CD4-positive, CD25-positive, alpha-beta regulatory T cell (primary cell): Measurements from ENCODE around the gene PAGR1. TPM values are rescaled to one million over a fixed set of nuclear protein-coding genes. Genes with fewer than 3 reads are reported as not detected.
A peak's percentile ranks its signal among the peaks of the same experiment; 100 is the strongest.

Experiments
- ATAC-seq, 2 donors: fragments of 150-1000 bp; cut with Tn5 transposase; one replicate each; pipeline ENCODE4 v1.10.0; 2021; ENCODE audit warnings: low read depth in 2 of 2, moderate number of reproducible peaks in 2 of 2, moderate library complexity in 1 of 2
- DNase-seq, 3 donors: peaks; one replicate each; pipeline versions ENCODE4 v3.0.0 to v3.0.0-alpha.2; 2012 to 2022; ENCODE audit warnings: mixed read lengths in 1 of 3
- H3K27ac ChIP-seq: one replicate; pipeline ENCODE4 v1.7.0; 2013; ENCODE audit warnings: mild to moderate bottlenecking, low read length; ENCODE audit not compliant: insufficient read depth, poor library complexity, severe bottlenecking
- H3K27me3 ChIP-seq: one replicate; pipeline ENCODE4 v1.7.0; 2013; ENCODE audit warnings: low read length; ENCODE audit not compliant: control insufficient read depth, insufficient read depth
- H3K36me3 ChIP-seq: one replicate; pipeline ENCODE4 v1.7.0; 2013; ENCODE audit warnings: mild to moderate bottlenecking, low read length, moderate library complexity; ENCODE audit not compliant: control insufficient read depth, insufficient read depth
- H3K4me1 ChIP-seq: 2 replicates; pipeline ENCODE4 v1.7.0; 2013; ENCODE audit warnings: mild to moderate bottlenecking, low read length; ENCODE audit not compliant: insufficient read depth, control insufficient read depth, poor library complexity, severe bottlenecking
- H3K4me3 ChIP-seq: one replicate; pipeline ENCODE4 v1.7.0; 2013; ENCODE audit warnings: low read depth, mild to moderate bottlenecking, low read length, moderate library complexity
- H3K9me3 ChIP-seq, 2 experiments: 1 replicate in 1 of 2; 2 replicates in 1 of 2; pipeline ENCODE4 v1.7.0; 2013; ENCODE audit warnings: low read length in 2 of 2, mild to moderate bottlenecking in 1 of 2, moderate library complexity in 1 of 2; ENCODE audit not compliant: control insufficient read depth in 2 of 2
- H3K27ac Mint-ChIP-seq, 3 donors: one replicate each; pipeline ENCODE4 v1.8.0; 2020 to 2022; ENCODE audit warnings: mild to moderate bottlenecking in 3 of 3, mixed read lengths in 3 of 3, moderate library complexity in 2 of 3
- H3K27me3 Mint-ChIP-seq: one replicate; pipeline ENCODE4 v1.8.0; 2022; ENCODE audit warnings: mild to moderate bottlenecking, mixed read lengths
- H3K36me3 Mint-ChIP-seq: one replicate; pipeline ENCODE4 v1.8.0; 2020; ENCODE audit warnings: mixed read lengths
- H3K4me1 Mint-ChIP-seq, 4 donors: one replicate each; pipeline ENCODE4 v1.8.0; 2020 to 2022; ENCODE audit warnings: mixed read lengths in 4 of 4, mild to moderate bottlenecking in 1 of 4
- H3K4me3 Mint-ChIP-seq, 4 donors: one replicate each; pipeline ENCODE4 v1.8.0; 2020 to 2022; ENCODE audit warnings: mild to moderate bottlenecking in 4 of 4, mixed read lengths in 4 of 4, moderate library complexity in 3 of 4
- H3K9me3 Mint-ChIP-seq, 7 donors: one replicate each; pipeline ENCODE4 v1.8.0; 2020 to 2022; ENCODE audit warnings: mixed read lengths in 7 of 7, mild to moderate bottlenecking in 3 of 7, moderate library complexity in 2 of 7
- polyA plus RNA-seq, 4 donors: library from polyadenylated mRNA; unstranded; fragments of 300-500 nt; fragmentation: Illumina TruSeq; gene quantifications; one replicate each; pipeline ENCODE4 v1.2.3, GENCODE V29; 2021
- total RNA-seq: library from RNA; stranded (reverse); gene quantifications from one replicate; pipeline ENCODE4 v1.2.3, GENCODE V29; 2022

Gene PAGR1
- total and polyA plus RNA-seq, 5 donors from 2014 or later, result 15.6 to 48.8 (median 44.9) TPM

DNA sequence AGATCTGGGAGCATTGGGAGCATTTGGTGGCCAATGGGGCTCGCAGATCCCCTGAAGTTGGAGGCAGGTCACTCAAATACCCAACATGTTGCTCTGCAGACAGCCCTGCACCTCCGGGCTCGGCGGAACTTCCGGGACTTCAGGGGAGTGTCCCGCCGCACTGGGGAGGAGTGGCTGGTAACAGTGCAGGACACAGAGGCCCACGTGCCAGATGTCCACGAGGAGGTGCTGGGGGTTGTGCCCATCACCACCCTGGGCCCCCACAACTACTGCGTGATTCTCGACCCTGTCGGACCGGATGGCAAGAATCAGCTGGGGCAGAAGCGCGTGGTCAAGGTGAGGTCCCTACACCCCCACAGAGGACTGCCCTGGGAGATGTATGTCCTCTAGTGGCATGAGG, 20.7 kb downstream of the PAGR1 start:
- H3K27ac ChIP-seq, result no peak overlapping the region
- peaks cover 0 to 5% (median 4%) of the 10 kb centered on the region in 4 donors for H3K4me1 Mint-ChIP-seq
- no peaks in the 10 kb centered on the region for H3K9me3 Mint-ChIP-seq
- DNase-seq (no peak), ATAC-seq (no peak)
- peaks cover 43% of the 10 kb centered on the region for H3K36me3 Mint-ChIP-seq
- no peak overlapping the region for H3K27ac Mint-ChIP-seq
- no peaks in the 10 kb centered on the region for H3K27me3 ChIP-seq
- no peaks in the 10 kb centered on the region for H3K27me3 Mint-ChIP-seq
- H3K4me1 ChIP-seq, result no peaks in the 10 kb centered on the region
- peak overlapping the region in 1 of 4 donors; percentile 10 for H3K4me3 Mint-ChIP-seq
- peaks cover 83% of the 10 kb centered on the region for H3K36me3 ChIP-seq
- no peaks in the 10 kb centered on the region for H3K9me3 ChIP-seq
- no peak overlapping the region for H3K4me3 ChIP-seq

DNA sequence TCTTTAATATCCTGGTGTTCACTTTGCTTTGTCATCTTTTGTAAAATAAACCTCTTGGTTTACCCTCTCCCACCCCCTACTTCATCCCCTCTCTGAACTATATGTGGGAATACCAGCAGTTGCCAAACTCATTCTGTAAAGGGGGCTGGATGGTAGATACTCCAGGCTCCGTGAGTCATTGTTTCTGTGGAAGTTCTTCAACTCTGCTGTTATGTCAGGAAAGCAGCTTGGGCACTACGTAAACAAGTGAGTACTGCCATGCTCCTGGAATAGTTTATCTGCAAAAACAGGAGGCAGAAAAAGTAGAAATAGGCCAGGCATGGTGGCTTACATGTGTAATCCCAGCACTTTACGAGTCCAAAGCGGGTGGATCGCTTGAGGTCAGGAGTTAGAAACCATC, 21.9 kb downstream of the PAGR1 start:
- Mint-ChIP-seq H3K36me3 (peaks cover 38% of the 10 kb centered on the region), H3K9me3 (no peaks in the 10 kb centered on the region), H3K27ac (no peak overlapping the region), H3K27me3 (no peaks in the 10 kb centered on the region), H3K4me1 (no peaks in the 10 kb centered on the region), H3K4me3 (no peak overlapping the region)
- no peak overlapping the region for H3K27ac ChIP-seq
- no peaks in the 10 kb centered on the region for H3K4me1 ChIP-seq
- no peak overlapping the region for H3K4me3 ChIP-seq
- DNase-seq, result no peak
- no peak for ATAC-seq
- no peaks in the 10 kb centered on the region for H3K27me3 ChIP-seq
- H3K9me3 ChIP-seq, result no peaks in the 10 kb centered on the region
- H3K36me3 ChIP-seq, result peaks cover 88% of the 10 kb centered on the region

DNA sequence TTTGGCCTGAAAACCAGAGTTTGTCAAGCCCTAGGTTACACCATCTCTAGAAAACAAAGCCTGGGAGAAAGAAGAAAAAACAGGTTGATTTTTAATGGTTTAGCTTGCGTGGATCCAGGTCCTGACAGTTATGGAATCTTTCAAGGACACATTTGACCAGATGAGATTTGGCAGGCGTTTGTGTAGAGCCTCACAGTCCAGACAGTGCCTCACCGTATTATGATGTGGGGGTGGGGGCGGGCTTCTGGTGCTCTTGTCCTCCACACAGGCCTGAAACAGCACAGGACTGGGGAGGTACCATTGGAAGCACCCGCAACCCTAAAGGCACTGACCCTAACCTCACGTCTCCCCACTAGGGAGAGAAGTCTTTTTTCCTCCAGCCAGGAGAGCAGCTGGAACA, 23.9 kb downstream of the PAGR1 start:
- DNase-seq, result no peak
- Histone ChIP-seq H3K27me3 (no peaks in the 10 kb centered on the region), H3K36me3 (peaks cover 82% of the 10 kb centered on the region), H3K4me3 (no peak overlapping the region), H3K27ac (no peak overlapping the region), H3K4me1 (no peaks in the 10 kb centered on the region), H3K9me3 (no peaks in the 10 kb centered on the region)
- no peaks in the 10 kb centered on the region for H3K4me1 Mint-ChIP-seq
- no peak overlapping the region for H3K4me3 Mint-ChIP-seq
- peaks cover 35% of the 10 kb centered on the region for H3K36me3 Mint-ChIP-seq
- ATAC-seq, result no peak
- no peak overlapping the region for H3K27ac Mint-ChIP-seq
- H3K27me3 Mint-ChIP-seq, result no peaks in the 10 kb centered on the region
- H3K9me3 Mint-ChIP-seq, result no peaks in the 10 kb centered on the region

DNA sequence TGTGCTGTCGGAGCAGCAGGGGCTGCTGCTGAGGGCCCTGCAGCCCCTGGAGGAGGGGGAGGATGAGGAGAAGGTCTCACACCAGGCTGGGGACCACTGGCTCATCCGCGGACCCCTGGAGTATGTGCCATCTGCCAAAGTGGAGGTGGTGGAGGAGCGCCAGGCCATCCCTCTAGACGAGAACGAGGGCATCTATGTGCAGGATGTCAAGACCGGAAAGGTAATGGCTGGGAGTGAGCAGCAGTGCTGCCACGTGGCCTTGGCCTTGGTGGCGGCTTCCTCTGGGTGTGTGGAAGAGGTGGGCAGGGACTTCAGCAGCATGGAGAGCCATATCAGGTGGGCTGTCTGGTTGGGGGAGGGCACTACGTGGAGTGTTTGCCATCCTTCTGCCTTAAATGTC, 24.3 kb downstream of the PAGR1 start:
- ATAC-seq, result no peak
- H3K27me3 ChIP-seq, result no peaks in the 10 kb centered on the region
- no peak for DNase-seq
- H3K27ac ChIP-seq, result no peak overlapping the region
- Mint-ChIP-seq H3K4me1 (no peaks in the 10 kb centered on the region), H3K27me3 (no peaks in the 10 kb centered on the region), H3K36me3 (peaks cover 36% of the 10 kb centered on the region), H3K9me3 (no peaks in the 10 kb centered on the region), H3K4me3 (no peak overlapping the region), H3K27ac (no peak overlapping the region)
- no peaks in the 10 kb centered on the region for H3K9me3 ChIP-seq
- H3K4me3 ChIP-seq, result no peak overlapping the region
- H3K4me1 ChIP-seq, result no peaks in the 10 kb centered on the region
- H3K36me3 ChIP-seq, result peaks cover 82% of the 10 kb centered on the region

DNA sequence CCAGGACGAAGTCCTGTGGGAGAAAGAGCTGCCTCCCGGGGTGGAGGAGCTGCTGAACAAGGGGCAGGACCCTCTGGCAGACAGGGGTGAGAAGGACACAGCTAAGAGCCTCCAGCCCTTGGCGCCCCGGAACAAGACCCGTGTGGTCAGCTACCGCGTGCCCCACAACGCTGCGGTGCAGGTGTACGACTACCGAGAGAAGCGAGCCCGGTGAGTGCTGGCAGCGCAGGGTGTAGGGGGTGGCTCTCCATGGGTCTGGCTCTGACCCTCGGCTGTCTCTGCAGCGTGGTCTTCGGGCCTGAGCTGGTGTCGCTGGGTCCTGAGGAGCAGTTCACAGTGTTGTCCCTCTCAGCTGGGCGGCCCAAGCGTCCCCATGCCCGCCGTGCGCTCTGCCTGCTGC, 25.7 kb downstream of the PAGR1 start:
- DNase-seq (no peak), ATAC-seq (no peak)
- no peaks in the 10 kb centered on the region for H3K27me3 Mint-ChIP-seq
- no peaks in the 10 kb centered on the region for H3K27me3 ChIP-seq
- H3K36me3 Mint-ChIP-seq, result peaks cover 35% of the 10 kb centered on the region
- no peak overlapping the region for H3K27ac Mint-ChIP-seq
- no peak overlapping the region for H3K4me3 Mint-ChIP-seq
- H3K4me1 ChIP-seq, result no peaks in the 10 kb centered on the region
- H3K9me3 Mint-ChIP-seq, result no peaks in the 10 kb centered on the region
- H3K4me1 Mint-ChIP-seq, result no peaks in the 10 kb centered on the region
- H3K27ac ChIP-seq, result no peak overlapping the region
- H3K36me3 ChIP-seq, result peaks cover 84% of the 10 kb centered on the region
- no peaks in the 10 kb centered on the region for H3K9me3 ChIP-seq
- no peak overlapping the region for H3K4me3 ChIP-seq

DNA sequence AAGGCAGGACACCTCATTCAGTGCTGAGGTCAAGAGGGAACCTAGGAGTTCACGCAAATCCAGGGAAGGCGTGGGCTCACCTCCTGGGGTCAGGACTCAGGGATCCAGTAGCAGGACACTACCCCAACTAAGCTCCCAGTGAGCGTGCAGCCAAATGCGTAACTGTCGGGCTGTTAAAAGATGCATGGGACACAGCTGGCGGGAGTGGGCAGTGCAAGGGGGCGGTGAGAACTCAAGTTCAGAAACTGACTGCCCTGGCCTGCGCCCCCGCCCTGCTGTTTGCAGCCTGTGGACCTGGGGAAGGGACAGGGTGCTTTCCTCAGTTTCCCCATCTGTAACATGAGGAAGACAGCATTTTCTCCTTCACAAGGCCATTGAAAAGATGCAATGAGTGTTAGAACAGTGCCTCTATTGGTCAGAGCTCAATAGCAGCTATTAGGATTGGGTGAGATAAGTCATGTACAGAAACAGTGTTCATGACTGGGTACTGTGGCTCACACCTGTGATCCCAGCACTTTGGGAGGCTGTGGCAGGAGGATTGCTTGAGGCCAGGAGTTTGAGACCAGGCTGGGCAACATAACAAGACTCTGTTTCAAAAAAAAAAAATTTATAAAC, 26.9 kb downstream of the PAGR1 start:
- H3K4me3 ChIP-seq, result no peak overlapping the region
- Mint-ChIP-seq H3K4me3 (no peak overlapping the region), H3K27me3 (no peaks in the 10 kb centered on the region), H3K4me1 (no peaks in the 10 kb centered on the region), H3K36me3 (peaks cover 31% of the 10 kb centered on the region), H3K9me3 (no peaks in the 10 kb centered on the region), H3K27ac (peak overlapping the region in 1 of 3 donors; percentile 79)
- H3K9me3 ChIP-seq, result no peaks in the 10 kb centered on the region
- peaks cover 85% of the 10 kb centered on the region for H3K36me3 ChIP-seq
- no peaks in the 10 kb centered on the region for H3K27me3 ChIP-seq
- H3K4me1 ChIP-seq, result no peaks in the 10 kb centered on the region
- ATAC-seq, result no peak
- no peak overlapping the region for H3K27ac ChIP-seq
- no peak for DNase-seq

DNA sequence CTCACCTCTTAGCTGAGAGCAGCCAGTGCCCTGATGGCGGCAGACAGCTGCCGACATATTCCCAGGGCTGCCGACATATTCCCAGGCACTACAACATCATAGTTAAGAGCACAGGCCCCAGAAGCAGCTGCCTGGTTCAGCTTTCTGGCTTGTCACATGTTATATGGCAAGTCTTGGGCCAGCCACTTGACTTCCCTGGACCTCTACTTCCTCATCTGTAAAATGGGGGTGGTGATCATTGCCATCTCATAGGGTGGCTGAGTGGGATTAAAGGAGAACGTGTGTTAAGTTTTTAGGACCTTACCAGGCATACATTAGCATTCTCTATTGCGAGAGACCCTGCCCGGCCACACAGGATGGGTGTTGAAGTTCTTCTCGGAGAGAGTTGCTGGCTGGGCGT, 28.0 kb downstream of the PAGR1 start:
- peaks cover 29% of the 10 kb centered on the region for H3K36me3 Mint-ChIP-seq

DNA sequence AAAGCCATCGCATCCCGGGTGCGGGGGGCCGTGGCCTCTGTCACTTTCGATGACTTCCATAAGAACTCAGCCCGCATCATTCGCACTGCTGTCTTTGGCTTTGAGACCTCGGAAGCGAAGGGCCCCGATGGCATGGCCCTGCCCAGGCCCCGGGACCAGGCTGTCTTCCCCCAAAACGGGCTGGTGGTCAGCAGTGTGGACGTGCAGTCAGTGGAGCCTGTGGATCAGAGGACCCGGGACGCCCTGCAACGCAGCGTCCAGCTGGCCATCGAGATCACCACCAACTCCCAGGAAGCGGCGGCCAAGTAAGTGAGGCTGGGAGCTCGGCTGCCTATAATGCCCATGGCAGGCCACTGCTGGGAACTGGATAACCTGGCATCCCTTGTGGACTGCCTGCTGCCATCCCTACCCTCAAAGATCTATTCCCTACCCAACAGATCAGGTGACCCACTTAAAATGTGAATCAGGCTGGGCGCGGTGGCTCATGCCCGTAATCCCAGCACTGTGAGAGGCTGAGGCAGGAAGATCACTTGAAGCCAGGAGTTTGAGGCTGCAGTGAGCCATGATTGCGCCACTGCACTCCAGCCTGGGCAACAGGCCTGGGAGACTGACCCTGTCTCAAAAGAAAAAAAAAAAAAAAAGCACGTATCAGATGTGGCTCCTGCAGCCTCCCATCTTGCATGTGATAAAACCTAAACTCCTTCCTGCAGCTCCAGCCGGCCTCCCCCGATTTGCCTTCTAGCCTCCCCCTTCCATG, 28.8 kb downstream of the PAGR1 start:
- DNase-seq, result no peak
- H3K27me3 ChIP-seq, result no peaks in the 10 kb centered on the region
- Mint-ChIP-seq H3K9me3 (no peaks in the 10 kb centered on the region), H3K36me3 (peaks cover 21% of the 10 kb centered on the region), H3K27me3 (no peaks in the 10 kb centered on the region), H3K27ac (peak overlapping the region in 1 of 3 donors; percentile 38), H3K4me3 (no peak overlapping the region), H3K4me1 (peaks cover 0 to 7% (median 0%) of the 10 kb centered on the region in 4 donors)
- no peaks in the 10 kb centered on the region for H3K4me1 ChIP-seq
- ATAC-seq, result no peak
- H3K9me3 ChIP-seq, result no peaks in the 10 kb centered on the region
- peaks cover 70% of the 10 kb centered on the region for H3K36me3 ChIP-seq
- no peak overlapping the region for H3K4me3 ChIP-seq
- no peak overlapping the region for H3K27ac ChIP-seq

More for the DNA sequence above, 28.0 kb downstream of the PAGR1 start:
- peaks cover 77% of the 10 kb centered on the region for H3K36me3 ChIP-seq
- Mint-ChIP-seq H3K9me3 (no peaks in the 10 kb centered on the region), H3K27ac (no peak overlapping the region), H3K4me3 (no peak overlapping the region), H3K27me3 (no peaks in the 10 kb centered on the region), H3K4me1 (peaks cover 0 to 7% (median 0%) of the 10 kb centered on the region in 4 donors)
- no peak overlapping the region for H3K4me3 ChIP-seq
- H3K27me3 ChIP-seq, result no peaks in the 10 kb centered on the region
- H3K9me3 ChIP-seq, result no peaks in the 10 kb centered on the region
- ATAC-seq (no peak), DNase-seq (no peak)
- no peak overlapping the region for H3K27ac ChIP-seq
- H3K4me1 ChIP-seq, result no peaks in the 10 kb centered on the region
